Cerebellar cortex (tissue), 1 donor: ENCODE measurements around the gene PROX1.

Experiments used
- DNase-seq: peaks from one replicate; pipeline ENCODE4 v3.0.0-alpha.2; 2015; ENCODE audit warnings: low spot score

The PROX1 gene

GRCh38 chr1:213997772-213998107 is 10.0 kb downstream of the PROX1 start:
- DNase-seq = no peak

- no peak for DNase-seq
Measured at GRCh38 chr1:213998785-213999184, 11.0 kb downstream of the PROX1 start.

DNA sequence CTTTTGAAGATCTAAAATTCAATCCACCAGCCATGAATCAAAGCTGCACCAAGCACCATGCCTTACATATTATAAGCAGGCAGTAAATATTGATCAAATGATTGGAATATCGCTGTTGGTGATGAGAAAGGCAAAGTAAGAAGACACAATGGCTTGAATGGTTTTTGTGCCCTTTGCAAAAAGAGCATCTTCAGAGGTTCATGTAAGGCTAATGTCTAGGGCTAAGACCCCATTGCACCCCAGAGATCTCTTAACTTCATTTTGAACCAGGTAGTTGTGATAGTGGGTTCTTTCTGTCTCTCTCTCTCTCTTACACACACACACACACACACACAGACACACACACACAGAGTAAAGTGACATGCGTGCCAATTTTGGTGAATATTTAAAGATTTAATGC is 12.0 kb downstream of the PROX1 start:
- no peak for DNase-seq

DNA sequence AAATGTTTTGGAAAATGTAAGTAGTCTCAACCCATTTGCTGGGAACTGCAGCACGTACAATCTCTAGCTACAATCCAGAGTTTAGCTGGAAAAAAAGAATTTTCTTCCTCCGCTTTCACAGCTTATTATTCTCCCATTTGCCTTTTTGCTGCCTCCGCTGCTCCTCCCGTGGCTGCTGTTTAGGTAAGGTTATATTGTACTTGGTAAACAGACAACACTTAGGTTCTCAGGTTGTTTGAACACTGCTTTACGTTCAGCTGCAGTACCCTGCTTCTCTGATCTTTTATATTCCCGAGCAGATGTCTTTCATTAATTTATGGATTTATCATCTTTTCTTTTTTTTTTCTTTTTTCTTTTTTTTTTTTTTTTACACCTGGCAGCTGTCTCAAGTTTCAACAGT is 14.3 kb downstream of the PROX1 start:
- DNase-seq = no peak

DNA sequence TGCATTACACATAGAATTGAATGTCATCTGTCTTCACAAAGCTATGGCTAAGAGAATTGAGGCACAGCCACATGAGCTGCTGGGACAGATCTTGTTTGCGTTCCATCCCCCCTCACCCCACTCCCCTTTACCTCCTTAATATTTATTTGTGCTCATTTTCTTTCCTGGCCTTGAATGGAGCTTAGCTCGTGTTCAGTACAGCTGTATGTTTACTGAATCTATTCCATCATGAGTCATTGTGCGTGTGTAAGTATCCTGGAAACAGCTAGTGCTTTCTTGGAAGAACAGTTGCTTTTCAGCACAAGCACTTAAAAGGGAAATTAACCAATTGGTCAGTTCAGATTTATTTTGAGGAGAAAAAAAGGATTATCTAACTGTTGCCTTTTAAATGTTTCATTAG is 14.7 kb downstream of the PROX1 start:
- DNase-seq = no peak

DNA sequence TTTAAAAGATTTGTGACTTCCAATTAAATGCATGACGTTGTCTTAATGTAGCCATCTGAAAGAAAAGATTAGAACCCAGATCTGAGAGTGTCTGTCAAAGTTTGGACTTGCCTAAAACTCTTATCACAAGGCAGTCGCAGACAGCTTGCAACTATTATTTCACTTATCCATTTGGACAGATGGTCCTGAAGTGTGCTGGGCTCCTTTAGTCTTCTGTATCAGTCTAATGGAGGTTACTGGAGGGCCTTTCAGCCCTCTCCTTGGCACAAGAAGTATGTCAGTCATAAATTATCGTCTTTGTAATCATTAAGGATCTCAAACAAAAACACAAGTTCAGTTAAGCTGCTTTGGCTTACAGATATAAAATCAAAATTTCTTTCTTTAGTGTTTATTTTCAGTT is 15.5 kb downstream of the PROX1 start:
- no peak for DNase-seq

DNA sequence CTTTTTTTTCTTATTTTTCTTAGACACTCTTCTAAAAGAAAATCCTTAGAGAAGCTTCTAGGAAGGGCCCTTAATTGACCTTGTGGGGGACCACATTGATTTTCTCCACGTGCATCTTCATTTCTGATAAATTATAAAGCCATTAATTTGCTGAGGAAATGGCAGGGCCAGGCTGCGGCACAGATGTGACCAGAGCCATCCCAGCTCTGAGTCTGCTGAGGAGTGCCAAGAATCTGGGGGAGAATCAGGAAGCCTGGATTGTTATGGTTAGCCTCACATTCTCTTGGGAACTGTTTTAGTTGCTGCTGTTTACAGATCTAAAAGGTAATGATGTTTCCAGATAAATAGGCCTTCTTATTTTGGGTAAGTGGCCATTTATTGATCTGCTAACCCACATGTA is 16.2 kb downstream of the PROX1 start:
- DNase-seq = no peak

- DNase-seq = no peak
Measured at GRCh38 chr1:214004795-214005194, 17.0 kb downstream of the PROX1 start.

- DNase-seq = no peak
Measured at GRCh38 chr1:214005708-214006107, 17.9 kb downstream of the PROX1 start.

- DNase-seq = no peak
Measured at GRCh38 chr1:214006845-214007244, 19.1 kb downstream of the PROX1 start.

- DNase-seq = no peak
Measured at GRCh38 chr1:214008347-214008746, 20.6 kb downstream of the PROX1 start.

DNA sequence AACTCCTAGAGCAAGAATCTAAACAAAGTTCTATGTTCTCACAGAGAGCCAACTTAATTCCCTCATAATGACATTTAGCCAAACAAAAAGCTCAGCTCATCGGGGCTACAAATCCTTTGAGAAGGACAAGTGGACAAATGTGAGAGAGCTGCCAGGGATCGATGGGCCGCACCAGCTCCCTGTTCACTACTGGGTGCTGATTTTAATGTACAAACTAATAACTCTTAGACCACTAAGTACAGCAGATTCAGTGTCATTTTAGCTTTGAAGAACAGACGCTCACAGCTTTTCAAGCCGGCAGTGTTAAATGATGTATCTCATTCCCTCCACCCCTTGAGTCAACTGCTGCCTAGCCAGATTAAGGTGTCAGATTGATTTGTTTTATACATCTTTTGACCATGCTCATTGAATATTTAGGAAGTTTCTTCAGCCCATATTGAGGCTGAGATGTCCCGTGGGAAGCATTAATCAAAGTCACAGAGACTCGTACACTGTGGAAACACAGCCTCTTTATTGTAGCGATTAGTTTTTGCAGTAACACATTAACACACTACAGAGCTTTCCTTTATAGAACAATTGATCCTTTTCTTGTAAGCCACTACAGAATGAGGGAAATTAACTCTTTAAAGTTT is 21.1 kb downstream of the PROX1 start:
- no peak for DNase-seq

DNA sequence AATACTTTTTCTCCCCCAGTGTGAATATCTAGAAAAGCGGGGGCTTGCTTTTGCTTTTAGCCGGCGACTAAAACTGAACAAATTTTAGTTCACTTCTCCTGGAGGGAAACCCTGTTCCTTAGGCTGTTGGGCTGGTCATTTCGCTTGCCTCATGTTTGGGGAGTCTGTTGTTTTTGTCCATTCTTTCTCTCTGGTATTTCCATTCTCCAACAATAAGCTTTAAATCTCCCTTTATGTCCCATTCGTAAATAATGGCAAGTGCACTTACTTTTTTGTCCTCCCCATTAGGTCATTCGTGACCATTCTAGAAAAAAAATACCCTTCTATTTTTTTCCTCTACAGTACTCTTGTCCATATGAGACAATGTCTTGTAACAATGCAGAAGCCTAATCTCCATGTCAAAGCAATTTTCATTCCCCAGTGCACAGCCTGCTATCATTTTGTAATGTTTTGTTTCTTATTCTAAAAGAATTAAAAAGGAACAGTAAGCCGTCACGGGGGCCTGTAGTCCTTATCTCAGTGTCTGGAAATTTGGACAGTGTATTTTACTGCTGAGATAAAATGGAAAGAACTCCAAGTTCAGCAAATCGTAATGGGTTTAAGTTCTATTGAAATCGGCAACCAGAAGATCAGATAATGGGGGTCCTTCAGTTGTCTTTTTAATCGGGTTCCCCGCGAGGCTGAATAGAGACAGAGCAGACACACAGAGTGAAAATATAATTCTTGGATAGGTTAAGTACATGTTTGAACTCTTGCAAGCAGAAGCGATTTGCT is 21.8 kb downstream of the PROX1 start:
- no peak for DNase-seq

- no peak for DNase-seq
Measured at GRCh38 chr1:214010197-214010573, 22.4 kb downstream of the PROX1 start.

GRCh38 chr1:214010717-214011116 is 22.9 kb downstream of the PROX1 start:
- no peak for DNase-seq

DNA sequence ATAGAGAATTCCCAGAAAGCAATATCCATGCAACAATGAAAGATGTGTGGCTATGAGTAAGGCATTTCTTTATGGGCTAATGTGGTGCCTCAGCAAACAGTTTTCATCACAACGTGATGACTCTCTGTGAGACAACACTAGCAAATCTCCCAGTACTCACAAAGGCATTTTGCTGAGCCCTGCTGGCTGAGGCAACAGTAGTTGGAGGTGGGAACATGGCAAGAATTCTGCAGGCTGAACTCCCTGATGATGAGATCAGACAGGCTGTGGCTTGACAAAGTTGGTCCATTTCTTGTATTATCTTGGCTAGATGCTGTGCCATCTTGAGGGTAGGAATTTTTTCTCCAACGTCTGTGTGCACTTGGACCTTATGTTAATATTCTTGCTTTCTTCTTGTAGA is 24.6 kb downstream of the PROX1 start:
- no peak for DNase-seq

GRCh38 chr1:214013614-214014377 is 26.0 kb downstream of the PROX1 start:
- no peak for DNase-seq

DNA sequence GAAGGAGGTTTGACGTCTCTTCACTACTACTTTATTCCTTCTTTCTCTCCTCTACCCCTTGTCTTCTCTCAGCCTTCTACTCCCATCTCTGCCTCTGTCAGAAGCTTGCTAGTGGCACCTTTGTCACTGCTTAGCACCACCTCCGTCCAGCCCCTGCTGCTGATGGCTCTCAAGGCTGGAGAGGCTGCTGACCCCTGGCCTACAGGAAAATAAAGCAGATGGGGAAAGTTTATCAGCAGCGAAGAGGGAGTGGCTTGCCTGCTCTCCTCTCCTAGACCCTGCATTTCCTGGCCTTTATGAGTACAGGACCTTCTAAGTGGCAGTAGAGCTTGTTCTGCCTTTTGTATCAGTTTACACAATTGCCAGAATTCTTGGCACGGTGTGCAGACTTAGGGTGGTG is 27.0 kb downstream of the PROX1 start:
- no peak for DNase-seq

GRCh38 chr1:214017191-214017982 is 29.6 kb downstream of the PROX1 start:
- DNase-seq = no peak

- no peak for DNase-seq
Measured at GRCh38 chr1:214018386-214019268, 30.9 kb downstream of the PROX1 start.

DNA sequence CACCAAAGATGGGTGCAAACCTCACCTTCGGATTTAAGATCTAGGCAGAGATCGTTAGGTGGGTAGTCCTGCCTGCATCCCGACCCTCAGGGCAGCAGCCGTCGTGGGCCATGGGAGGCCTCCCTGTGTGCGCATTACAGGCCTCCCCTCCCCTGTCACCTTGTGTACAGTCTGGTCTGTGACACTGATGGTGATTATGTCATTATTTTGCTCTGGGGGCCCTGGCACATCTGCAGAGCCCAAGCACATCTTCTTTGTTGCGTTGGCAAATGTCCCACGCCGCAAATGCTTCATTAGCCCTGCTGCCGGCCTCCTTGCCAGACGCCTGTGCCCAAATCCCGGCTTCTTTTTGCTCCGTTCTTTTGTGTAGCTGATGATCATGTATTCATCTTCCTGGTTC is 31.7 kb downstream of the PROX1 start:
- no peak for DNase-seq
